Neuron (in vitro differentiated cells): ENCODE results near the gene SFSWAP.
"Not testable (repeated sequence)": the region's sequence is repeated elsewhere in the genome, so short reads cannot be mapped to it uniquely, and the experiment has no call there.

ENCODE experiments used
- H2AFZ ChIP-seq: one replicate; pipeline ENCODE4 v1.6.1; 2013; ENCODE audit warnings: low read depth, mild to moderate bottlenecking, inconsistent platforms, low read length, moderate library complexity
- H3K27me3 ChIP-seq: one replicate; pipeline ENCODE4 v1.6.1; 2013; ENCODE audit warnings: low read length; ENCODE audit not compliant: insufficient read depth
- H3K36me3 ChIP-seq: one replicate; pipeline ENCODE4 v1.6.1; 2013; ENCODE audit warnings: low read length; ENCODE audit not compliant: insufficient read depth
- H3K4me1 ChIP-seq: one replicate; pipeline ENCODE4 v1.6.1; 2013; ENCODE audit warnings: low read length; ENCODE audit not compliant: insufficient read depth
- H3K4me3 ChIP-seq: 2 replicates; pipeline ENCODE4 v1.5.1; 2013; ENCODE audit warnings: mild to moderate bottlenecking, low read length, moderate library complexity
- H3K9me3 ChIP-seq: one replicate; pipeline ENCODE4 v1.6.1; 2013; ENCODE audit warnings: low read length

The SFSWAP gene

GRCh38 chr12:131700271-131700670 lies 10.6 kb upstream of the SFSWAP start:
- H3K27me3 ChIP-seq: no peaks in the 10 kb centered on the region

GRCh38 chr12:131701705-131702572 lies 9.0 kb upstream of the SFSWAP start:
- Histone ChIP-seq H3K9me3 (peaks cover 5% of the 10 kb centered on the region), H3K4me1 (no peaks in the 10 kb centered on the region), H2AFZ (no peak overlapping the region), H3K27me3 (no peaks in the 10 kb centered on the region), H3K36me3 (no peaks in the 10 kb centered on the region), H3K4me3 (no peak overlapping the region)

More at GRCh38 chr12:131700271-131700670, 10.6 kb upstream of the SFSWAP start:
- Histone ChIP-seq H3K9me3 (peaks cover 5% of the 10 kb centered on the region), H3K4me1 (no peaks in the 10 kb centered on the region), H2AFZ (peak overlapping the region; percentile 5), H3K4me3 (no peak overlapping the region), H3K36me3 (no peaks in the 10 kb centered on the region)

GRCh38 chr12:131702573-131702877 lies 8.4 kb upstream of the SFSWAP start:
- no peaks in the 10 kb centered on the region for H3K36me3 ChIP-seq
- H2AFZ ChIP-seq: no peak overlapping the region
- H3K4me1 ChIP-seq: no peaks in the 10 kb centered on the region
- H3K27me3 ChIP-seq: no peaks in the 10 kb centered on the region
- H3K4me3 ChIP-seq: no peak overlapping the region
- peaks cover 5% of the 10 kb centered on the region for H3K9me3 ChIP-seq

- H3K36me3 ChIP-seq: no peaks in the 10 kb centered on the region
- no peaks in the 10 kb centered on the region for H3K27me3 ChIP-seq
- no peak overlapping the region for H3K4me3 ChIP-seq
- H3K9me3 ChIP-seq: peaks cover 5% of the 10 kb centered on the region
- H2AFZ ChIP-seq: no peak overlapping the region
- H3K4me1 ChIP-seq: no peaks in the 10 kb centered on the region
Measured at GRCh38 chr12:131703161-131703560, 7.7 kb upstream of the SFSWAP start.

GRCh38 chr12:131704509-131704908 lies 6.4 kb upstream of the SFSWAP start:
- Histone ChIP-seq H3K9me3 (peaks cover 5% of the 10 kb centered on the region), H3K36me3 (no peaks in the 10 kb centered on the region), H3K4me3 (no peak overlapping the region)

GRCh38 chr12:131706709-131707108 lies 4.2 kb upstream of the SFSWAP start:
- H3K4me1 ChIP-seq, H3K4me3 ChIP-seq, H3K27me3 ChIP-seq, H3K9me3 ChIP-seq, H2AFZ ChIP-seq, H3K36me3 ChIP-seq: not testable (repeated sequence)

More at GRCh38 chr12:131704509-131704908, 6.4 kb upstream of the SFSWAP start:
- no peaks in the 10 kb centered on the region for H3K4me1 ChIP-seq
- H3K27me3 ChIP-seq: no peaks in the 10 kb centered on the region
- no peak overlapping the region for H2AFZ ChIP-seq

- peaks cover 27% of the 10 kb centered on the region for H3K4me1 ChIP-seq
- H2AFZ ChIP-seq: no peak overlapping the region
- H3K36me3 ChIP-seq: peaks cover 9% of the 10 kb centered on the region
- no peak overlapping the region for H3K4me3 ChIP-seq
- H3K9me3 ChIP-seq: peaks cover 3% of the 10 kb centered on the region
- no peaks in the 10 kb centered on the region for H3K27me3 ChIP-seq
Measured at GRCh38 chr12:131709226-131709625, 1.7 kb upstream of the SFSWAP start.

- Histone ChIP-seq H3K9me3 (no peaks in the 10 kb centered on the region), H3K4me1 (peaks cover 27% of the 10 kb centered on the region), H2AFZ (peak overlapping the region; percentile 79), H3K4me3 (peak overlapping the region; percentile 98), H3K27me3 (no peaks in the 10 kb centered on the region), H3K36me3 (peaks cover 32% of the 10 kb centered on the region)
Measured at GRCh38 chr12:131711551-131712205, 788 bp downstream of the SFSWAP start.

GRCh38 chr12:131713349-131713748 lies 2.5 kb downstream of the SFSWAP start:
- Histone ChIP-seq H3K4me3 (peak overlapping the region; percentile 98), H3K9me3 (no peaks in the 10 kb centered on the region), H3K36me3 (peaks cover 49% of the 10 kb centered on the region), H3K4me1 (peaks cover 27% of the 10 kb centered on the region), H2AFZ (no peak overlapping the region), H3K27me3 (no peaks in the 10 kb centered on the region)

GRCh38 chr12:131714759-131715158 lies 3.9 kb downstream of the SFSWAP start:
- Histone ChIP-seq H3K4me3 (no peak overlapping the region), H2AFZ (no peak overlapping the region), H3K4me1 (peaks cover 26% of the 10 kb centered on the region), H3K9me3 (no peaks in the 10 kb centered on the region), H3K36me3 (peaks cover 63% of the 10 kb centered on the region), H3K27me3 (no peaks in the 10 kb centered on the region)

GRCh38 chr12:131716282-131716681 lies 5.4 kb downstream of the SFSWAP start:
- Histone ChIP-seq H2AFZ (no peak overlapping the region), H3K9me3 (peaks cover 1% of the 10 kb centered on the region), H3K27me3 (no peaks in the 10 kb centered on the region), H3K36me3 (peaks cover 76% of the 10 kb centered on the region), H3K4me1 (peaks cover 19% of the 10 kb centered on the region), H3K4me3 (no peak overlapping the region)

- peaks cover 90% of the 10 kb centered on the region for H3K36me3 ChIP-seq
- H3K4me1 ChIP-seq: no peaks in the 10 kb centered on the region
- peaks cover 1% of the 10 kb centered on the region for H3K9me3 ChIP-seq
- no peak overlapping the region for H3K4me3 ChIP-seq
- no peaks in the 10 kb centered on the region for H3K27me3 ChIP-seq
- H2AFZ ChIP-seq: no peak overlapping the region
Measured at GRCh38 chr12:131720241-131720640, 9.4 kb downstream of the SFSWAP start.

GRCh38 chr12:131720921-131721320 lies 10.0 kb downstream of the SFSWAP start:
- Histone ChIP-seq H3K9me3 (peaks cover 1% of the 10 kb centered on the region), H3K4me3 (no peak overlapping the region), H2AFZ (no peak overlapping the region), H3K27me3 (no peaks in the 10 kb centered on the region), H3K4me1 (no peaks in the 10 kb centered on the region), H3K36me3 (peaks cover 91% of the 10 kb centered on the region)
